Activated CD4-positive, alpha-beta T cell treated with anti-CD3 and anti-CD28 coated beads, Interleukin-2, amount 10 ng/mL, durations not matched to agents 7 days and 5 days (primary cell): ENCODE data around the gene GPC6. TPM values are rescaled to one million over a fixed set of nuclear protein-coding genes. Genes with fewer than 3 reads are reported as not detected.

Source experiments
- CTCF ChIA-PET: fragments of 350-600 bp; sonication (Branson Sonifier 250); formaldehyde crosslinking; loops from one replicate; lab custom pipeline; 2021; ENCODE audit warnings: antibody characterized with exemption; lab: Charles Lee
- POLR2A ChIA-PET: fragments of 350-600 bp; sonication (Branson Sonifier 250); formaldehyde crosslinking; loops from one replicate; lab custom pipeline; 2021; ENCODE audit warnings: antibody characterized with exemption; lab: Charles Lee
- DNase-seq: peaks from one replicate; pipeline ENCODE4 v3.0.0-alpha.2; 2020
- H3K27ac Mint-ChIP-seq: one replicate; pipeline ENCODE4 v1.8.0; 2021; ENCODE audit warnings: mild to moderate bottlenecking, moderate library complexity, mixed read lengths
- H3K27me3 Mint-ChIP-seq: one replicate; pipeline ENCODE4 v1.8.0; 2021; ENCODE audit warnings: mixed read lengths
- H3K36me3 Mint-ChIP-seq: one replicate; pipeline ENCODE4 v1.8.0; 2021; ENCODE audit warnings: low read depth, mixed read lengths
- H3K4me1 Mint-ChIP-seq: one replicate; pipeline ENCODE4 v1.8.0; 2021; ENCODE audit warnings: mixed read lengths
- H3K4me3 Mint-ChIP-seq: one replicate; pipeline ENCODE4 v1.8.0; 2021; ENCODE audit warnings: mild to moderate bottlenecking, moderate library complexity, mixed read lengths
- H3K9me3 Mint-ChIP-seq: one replicate; pipeline ENCODE4 v1.8.0; 2021; ENCODE audit warnings: mixed read lengths
- total RNA-seq, 2 experiments: library from RNA; stranded (reverse); gene quantifications; one replicate each; pipeline ENCODE4 v1.2.3, GENCODE V29; 2021

Gene GPC6
- total RNA-seq, 2 experiments from 2014 or later = not detected

DNA sequence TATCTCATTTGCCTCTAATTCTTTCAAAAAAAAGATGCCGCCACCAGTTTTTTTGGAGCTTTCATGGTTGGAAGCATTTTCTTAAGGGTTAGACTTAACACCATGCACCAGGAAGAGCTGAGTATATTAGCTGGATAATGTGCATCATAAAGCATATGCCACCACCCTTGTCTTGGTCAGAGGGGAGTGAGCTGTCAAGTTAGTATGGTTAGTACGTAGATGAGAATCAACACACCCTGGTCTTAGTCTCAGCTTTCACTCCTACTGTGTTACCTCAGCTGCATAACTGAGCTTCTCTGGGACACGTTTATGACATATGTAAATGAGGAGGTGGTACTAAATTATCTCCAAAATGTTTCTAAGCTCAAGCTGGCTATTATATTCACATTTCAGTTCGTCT lies 837.2 kb downstream of the GPC6 start:
- no peaks in the 10 kb centered on the region for H3K4me1 Mint-ChIP-seq
- no peaks in the 10 kb centered on the region for H3K27me3 Mint-ChIP-seq
- DNase-seq = no peak
- no peak overlapping the region for H3K4me3 Mint-ChIP-seq
- no peak overlapping the region for H3K27ac Mint-ChIP-seq
- ChIA-PET POLR2A (no interaction called here), CTCF (no interaction called here)
- H3K9me3 Mint-ChIP-seq = no peaks in the 10 kb centered on the region
- no peaks in the 10 kb centered on the region for H3K36me3 Mint-ChIP-seq

DNA sequence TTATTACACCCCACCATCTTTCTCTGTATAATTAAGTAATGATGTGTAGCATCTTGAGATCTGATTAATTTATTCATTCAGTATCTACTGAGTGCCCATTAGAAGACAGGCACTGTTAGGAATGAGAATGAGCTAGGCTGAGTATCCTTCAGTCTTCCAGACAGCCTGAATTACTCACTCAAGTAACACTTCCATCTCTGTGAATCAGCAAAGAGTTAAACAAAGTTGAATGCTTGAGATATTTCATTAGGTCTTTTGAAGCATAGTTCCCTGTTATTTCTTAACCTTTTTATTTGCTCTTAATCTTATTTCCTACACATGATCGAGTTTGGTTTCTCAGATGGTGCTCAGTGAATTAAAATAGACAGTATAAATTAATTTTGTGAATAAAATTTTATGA lies 839.1 kb downstream of the GPC6 start:
- Mint-ChIP-seq H3K27ac (no peak overlapping the region), H3K36me3 (no peaks in the 10 kb centered on the region), H3K4me3 (no peak overlapping the region), H3K27me3 (no peaks in the 10 kb centered on the region), H3K9me3 (no peaks in the 10 kb centered on the region), H3K4me1 (no peaks in the 10 kb centered on the region)
- CTCF ChIA-PET = interaction anchor here (1.0 kb wide), 1 partner anchor 1304 kb away, joined by 3 read pairs; no protein-coding TSS in a partner anchor
- DNase-seq = no peak
- POLR2A ChIA-PET = no interaction called here

DNA sequence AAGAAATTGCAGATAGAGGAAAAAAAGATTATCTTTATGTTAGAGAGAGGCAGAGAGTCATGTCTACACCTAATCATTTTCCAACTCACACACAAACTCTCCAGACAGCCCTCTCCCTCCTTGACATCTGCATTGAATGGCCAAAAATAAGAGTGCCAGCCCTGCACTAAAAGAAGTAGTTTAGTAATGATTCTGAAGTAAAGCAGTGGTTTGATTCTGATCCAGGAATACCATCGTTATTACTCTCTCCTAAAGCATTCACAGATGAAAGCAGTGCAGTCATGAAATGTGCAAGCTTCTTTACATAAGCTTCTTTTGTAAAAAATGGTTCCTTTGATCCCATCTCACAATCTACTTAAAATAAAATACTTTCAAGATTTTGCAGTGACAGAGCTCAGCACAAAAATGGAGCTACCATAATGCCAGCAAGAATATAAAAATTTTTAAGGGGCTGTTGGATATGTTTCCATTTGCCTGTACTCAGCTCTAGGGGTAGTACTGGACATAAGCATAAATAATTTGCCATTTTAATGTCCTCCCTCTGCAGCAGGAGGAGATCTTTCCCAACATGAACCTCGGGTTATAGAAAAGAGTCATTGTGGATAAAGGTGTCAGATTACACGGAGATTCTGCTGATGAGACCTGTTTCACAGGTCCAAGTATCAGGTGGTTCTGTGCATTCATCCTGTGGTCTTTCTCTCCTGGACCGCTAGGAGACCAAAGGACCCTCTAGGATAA lies 846.6 kb downstream of the GPC6 start:
- CTCF ChIA-PET = no interaction called here
- no peaks in the 10 kb centered on the region for H3K9me3 Mint-ChIP-seq
- no peaks in the 10 kb centered on the region for H3K27me3 Mint-ChIP-seq
- no peak for DNase-seq
- H3K4me3 Mint-ChIP-seq = no peak overlapping the region
- no peaks in the 10 kb centered on the region for H3K36me3 Mint-ChIP-seq
- no peaks in the 10 kb centered on the region for H3K4me1 Mint-ChIP-seq
- POLR2A ChIA-PET = no interaction called here
- H3K27ac Mint-ChIP-seq = no peak overlapping the region

DNA sequence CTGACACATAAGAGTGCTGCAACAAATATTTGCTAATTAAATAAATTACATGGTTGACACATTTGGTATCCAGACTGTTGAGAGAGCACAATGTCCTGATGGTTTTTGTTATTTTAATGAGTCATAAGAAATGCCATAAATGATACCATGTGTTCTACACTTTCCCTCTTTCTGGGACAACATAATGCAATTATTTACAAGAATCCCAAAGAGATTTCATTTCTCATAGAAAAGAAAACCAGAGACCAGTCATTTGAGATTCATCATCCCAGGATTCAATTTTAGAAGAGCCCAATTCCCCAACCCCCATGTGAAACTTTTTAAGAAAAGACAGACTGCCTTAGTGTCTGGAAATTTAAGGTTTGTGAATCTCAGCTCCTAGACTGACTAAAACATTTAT lies 853.3 kb downstream of the GPC6 start:
- no peaks in the 10 kb centered on the region for H3K4me1 Mint-ChIP-seq
- H3K36me3 Mint-ChIP-seq = no peaks in the 10 kb centered on the region
- CTCF ChIA-PET = no interaction called here
- H3K9me3 Mint-ChIP-seq = no peaks in the 10 kb centered on the region
- no peak overlapping the region for H3K27ac Mint-ChIP-seq
- POLR2A ChIA-PET = no interaction called here
- DNase-seq = no peak
- no peak overlapping the region for H3K4me3 Mint-ChIP-seq
- H3K27me3 Mint-ChIP-seq = peaks cover 2% of the 10 kb centered on the region

DNA sequence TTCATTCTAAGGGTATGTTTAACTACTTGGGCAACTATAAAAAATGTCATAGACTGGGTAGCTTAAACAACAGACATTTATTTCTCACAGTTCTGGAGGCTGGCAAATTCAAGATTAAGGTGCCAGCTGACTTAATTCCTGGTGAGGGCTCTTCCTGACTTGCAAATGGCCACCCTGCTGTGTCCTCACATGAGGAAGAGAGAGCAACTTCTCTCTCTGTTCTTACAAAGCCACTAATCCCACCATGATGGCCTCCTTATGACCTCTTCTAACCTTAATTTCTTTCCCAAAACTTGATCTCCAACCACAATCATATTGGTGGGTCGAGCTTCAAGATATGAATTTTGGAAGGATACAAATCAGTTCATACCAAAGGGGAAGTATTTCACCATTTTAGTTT lies 853.9 kb downstream of the GPC6 start:
- H3K27ac Mint-ChIP-seq = no peak overlapping the region
- ChIA-PET POLR2A (no interaction called here), CTCF (no interaction called here)
- no peak overlapping the region for H3K4me3 Mint-ChIP-seq
- no peak for DNase-seq
- H3K9me3 Mint-ChIP-seq = no peaks in the 10 kb centered on the region
- H3K27me3 Mint-ChIP-seq = peaks cover 2% of the 10 kb centered on the region
- no peaks in the 10 kb centered on the region for H3K36me3 Mint-ChIP-seq
- no peaks in the 10 kb centered on the region for H3K4me1 Mint-ChIP-seq

DNA sequence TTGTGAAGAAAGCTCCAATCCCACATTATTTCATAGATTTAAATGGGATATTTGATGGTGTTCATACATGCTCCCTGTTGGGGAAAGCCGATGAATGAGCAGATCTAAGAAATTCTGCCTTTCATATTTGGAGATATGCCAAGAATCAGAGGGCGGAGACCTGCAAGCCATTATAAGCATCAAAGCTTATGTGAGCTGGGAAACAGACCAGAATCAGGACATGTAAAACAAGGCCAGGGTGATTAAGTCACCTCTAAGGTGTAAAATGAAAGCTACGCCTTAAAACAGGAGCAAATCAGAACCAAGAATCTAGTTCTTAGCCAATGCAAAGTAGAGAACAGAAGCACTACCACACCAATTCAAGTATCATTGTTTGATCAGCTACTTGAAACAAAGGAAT lies 860.5 kb downstream of the GPC6 start:
- no peak for DNase-seq
- Mint-ChIP-seq H3K4me3 (no peak overlapping the region), H3K9me3 (no peaks in the 10 kb centered on the region), H3K36me3 (no peaks in the 10 kb centered on the region), H3K27me3 (peaks cover 1% of the 10 kb centered on the region), H3K4me1 (no peaks in the 10 kb centered on the region), H3K27ac (no peak overlapping the region)
- CTCF ChIA-PET = no interaction called here
- POLR2A ChIA-PET = no interaction called here

DNA sequence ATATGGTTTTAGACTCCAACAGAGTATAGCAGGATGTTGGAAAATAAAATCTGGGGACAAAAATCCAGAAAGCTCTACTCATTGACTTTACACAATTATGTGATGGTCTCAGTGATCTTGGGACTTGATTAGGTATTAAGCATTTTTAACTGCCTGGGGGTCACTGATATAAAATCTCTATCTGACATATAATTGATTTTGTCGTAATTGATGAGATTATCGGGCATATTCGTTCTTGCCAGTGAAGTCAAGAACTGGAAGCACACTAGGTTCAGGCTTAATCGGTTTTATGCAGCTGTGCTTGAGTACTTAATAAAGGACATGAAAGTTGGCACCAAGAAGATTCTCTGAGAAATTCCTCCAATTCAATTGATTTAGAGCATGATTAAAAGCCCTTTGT lies 862.1 kb downstream of the GPC6 start:
- no peak overlapping the region for H3K27ac Mint-ChIP-seq
- no peaks in the 10 kb centered on the region for H3K4me1 Mint-ChIP-seq
- CTCF ChIA-PET = no interaction called here
- POLR2A ChIA-PET = no interaction called here
- no peaks in the 10 kb centered on the region for H3K27me3 Mint-ChIP-seq
- no peaks in the 10 kb centered on the region for H3K36me3 Mint-ChIP-seq
- no peak overlapping the region for H3K4me3 Mint-ChIP-seq
- no peaks in the 10 kb centered on the region for H3K9me3 Mint-ChIP-seq
- DNase-seq = no peak

DNA sequence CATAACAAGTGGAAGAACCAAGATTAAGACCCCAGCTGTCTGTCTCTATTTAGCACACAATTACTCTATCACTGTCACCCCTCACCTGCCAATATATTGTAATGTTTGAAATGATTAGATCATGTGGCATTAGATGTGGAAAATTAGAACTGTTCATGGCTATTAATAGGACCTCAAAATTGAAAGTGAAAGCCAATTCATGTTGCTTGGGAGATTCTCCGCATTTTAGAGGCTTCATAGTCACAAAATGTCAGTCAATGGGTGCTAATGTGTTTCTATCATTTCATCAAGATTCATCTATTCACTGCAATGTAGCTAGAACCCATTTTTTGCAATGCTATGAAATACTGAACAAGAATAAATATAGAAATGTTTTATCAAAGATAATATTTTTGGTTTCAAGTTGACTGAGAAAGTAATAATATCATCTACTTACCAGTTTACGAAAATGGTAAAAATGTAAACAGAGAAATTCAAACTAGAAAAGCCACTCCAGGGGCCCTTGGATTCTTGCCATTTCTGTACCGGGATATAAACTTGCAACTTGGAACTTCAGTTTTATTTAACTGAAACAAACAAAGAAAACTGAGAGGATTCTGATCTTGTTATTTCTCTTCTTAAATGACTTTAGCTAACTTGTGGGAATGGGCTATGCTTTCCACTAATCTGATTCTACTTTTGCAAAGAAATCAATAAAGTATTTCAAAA lies 864.3 kb downstream of the GPC6 start:
- DNase-seq = no peak
- POLR2A ChIA-PET = interaction anchor here (0.6 kb wide), 1 partner anchor 109 kb away, joined by 5 read pairs; no protein-coding TSS in a partner anchor
- H3K4me3 Mint-ChIP-seq = no peak overlapping the region
- H3K27ac Mint-ChIP-seq = no peak overlapping the region
- H3K4me1 Mint-ChIP-seq = no peaks in the 10 kb centered on the region
- CTCF ChIA-PET = no interaction called here
- no peaks in the 10 kb centered on the region for H3K36me3 Mint-ChIP-seq
- H3K9me3 Mint-ChIP-seq = no peaks in the 10 kb centered on the region
- H3K27me3 Mint-ChIP-seq = no peaks in the 10 kb centered on the region

DNA sequence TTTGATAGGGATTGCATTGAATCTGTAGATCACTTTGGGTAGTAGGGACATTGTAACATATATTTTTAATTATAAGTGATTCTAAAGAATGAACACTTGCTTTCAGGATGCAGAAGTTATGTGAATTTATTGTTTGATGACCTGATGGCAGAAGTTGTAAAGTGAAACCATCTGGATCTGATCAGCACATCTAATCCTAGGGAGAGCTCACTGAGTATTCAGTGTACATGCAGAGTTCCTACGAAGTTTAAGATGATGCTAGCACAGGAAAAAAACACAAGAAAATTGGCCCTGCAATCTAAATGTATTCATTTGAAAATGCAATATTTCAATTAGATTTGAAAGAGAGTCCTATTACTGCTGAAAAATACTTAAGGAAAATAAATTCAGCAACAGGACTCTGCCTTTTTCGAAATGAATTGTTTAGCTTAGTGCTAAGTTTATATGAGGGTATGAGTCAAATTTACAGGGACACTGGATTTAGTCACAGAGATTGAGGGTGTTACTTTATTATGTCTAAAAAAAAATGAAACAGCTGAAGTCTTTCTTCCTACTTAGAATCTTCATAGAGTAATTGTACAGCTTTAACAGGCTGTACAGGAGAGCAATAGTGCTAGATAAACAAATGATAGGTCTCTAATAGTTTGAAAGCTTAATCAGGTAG lies 867.2 kb downstream of the GPC6 start:
- no peak overlapping the region for H3K4me3 Mint-ChIP-seq
- H3K9me3 Mint-ChIP-seq = no peaks in the 10 kb centered on the region
- ChIA-PET CTCF (no interaction called here), POLR2A (no interaction called here)
- no peaks in the 10 kb centered on the region for H3K27me3 Mint-ChIP-seq
- no peak for DNase-seq
- H3K36me3 Mint-ChIP-seq = no peaks in the 10 kb centered on the region
- H3K27ac Mint-ChIP-seq = no peak overlapping the region
- H3K4me1 Mint-ChIP-seq = no peaks in the 10 kb centered on the region

DNA sequence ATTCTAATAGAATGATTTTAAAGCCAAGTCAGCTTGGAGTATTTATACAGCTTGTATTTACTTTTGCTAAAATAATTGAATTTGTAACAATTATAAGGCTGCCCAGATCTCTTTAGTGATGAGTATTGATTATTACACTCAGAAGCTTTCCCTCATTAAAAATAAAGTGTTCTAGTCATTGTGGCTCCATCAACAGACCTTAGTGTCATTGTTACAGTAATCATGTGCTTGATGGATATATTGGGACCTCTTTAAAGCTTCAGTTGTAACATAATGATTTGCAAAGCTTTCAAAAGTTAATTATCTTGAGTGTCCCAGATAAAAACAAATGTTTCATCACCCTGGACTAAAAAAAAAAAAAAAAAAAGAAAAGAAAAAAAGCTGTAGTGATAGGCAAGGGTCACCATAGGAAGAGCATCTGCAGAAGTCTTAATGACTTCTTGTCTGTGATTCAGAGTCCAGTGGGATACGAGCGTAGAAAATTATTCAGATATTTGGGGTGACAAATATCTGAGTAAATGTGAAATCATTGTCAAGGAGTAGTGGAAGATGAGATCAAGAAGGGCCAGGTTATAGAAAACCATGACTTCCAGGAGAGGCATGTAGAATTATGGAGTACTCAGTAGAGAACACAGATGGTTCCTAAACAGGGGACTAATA lies 883.2 kb downstream of the GPC6 start:
- peaks cover 5% of the 10 kb centered on the region for H3K9me3 Mint-ChIP-seq
- CTCF ChIA-PET = no interaction called here

DNA sequence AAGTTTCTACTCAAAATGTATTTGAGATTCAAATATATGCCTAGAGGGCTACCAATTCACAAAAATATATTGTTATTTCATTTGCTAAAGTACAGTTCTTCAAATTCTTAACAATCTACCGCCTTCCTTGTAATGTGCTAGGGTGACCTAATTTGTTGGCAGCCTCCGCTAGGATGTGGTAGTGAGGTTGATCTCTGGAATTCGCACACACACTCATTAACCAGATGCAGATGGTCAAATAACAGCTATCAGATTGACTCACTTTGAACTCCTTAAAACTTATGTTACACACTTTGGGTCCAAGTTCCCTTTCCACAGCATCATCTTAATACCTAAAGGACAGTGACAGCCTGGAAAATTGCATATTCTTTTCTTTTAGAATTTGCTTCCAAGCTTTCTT lies 885.6 kb downstream of the GPC6 start:
- DNase-seq = no peak
- no peak overlapping the region for H3K27ac Mint-ChIP-seq
- ChIA-PET CTCF (no interaction called here), POLR2A (no interaction called here)
- peaks cover 5% of the 10 kb centered on the region for H3K9me3 Mint-ChIP-seq
- H3K4me3 Mint-ChIP-seq = no peak overlapping the region
- no peaks in the 10 kb centered on the region for H3K36me3 Mint-ChIP-seq
- H3K4me1 Mint-ChIP-seq = no peaks in the 10 kb centered on the region
- no peaks in the 10 kb centered on the region for H3K27me3 Mint-ChIP-seq

More for the DNA sequence above, 883.2 kb downstream of the GPC6 start:
- no peaks in the 10 kb centered on the region for H3K36me3 Mint-ChIP-seq
- H3K4me1 Mint-ChIP-seq = no peaks in the 10 kb centered on the region
- H3K27ac Mint-ChIP-seq = no peak overlapping the region
- H3K27me3 Mint-ChIP-seq = no peaks in the 10 kb centered on the region
- POLR2A ChIA-PET = no interaction called here
- no peak for DNase-seq
- H3K4me3 Mint-ChIP-seq = no peak overlapping the region

DNA sequence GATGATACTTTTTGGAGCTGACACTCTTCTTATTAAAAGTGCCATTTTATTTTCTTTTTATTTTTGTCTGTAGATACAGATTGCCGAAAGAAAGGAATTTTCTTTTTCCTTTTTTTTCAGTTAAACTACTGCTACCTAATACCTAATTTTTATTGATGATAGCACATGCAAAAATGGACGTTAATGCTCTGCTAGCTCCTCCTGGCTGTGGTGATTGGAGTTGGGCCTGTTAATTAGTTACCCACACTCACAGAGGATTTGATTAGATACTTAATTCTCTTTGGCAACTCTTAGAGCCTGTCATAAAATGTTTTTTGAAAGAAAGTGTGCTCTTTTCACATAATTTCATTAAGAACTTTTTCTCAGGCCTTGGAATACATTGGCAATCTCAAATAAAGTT lies 886.1 kb downstream of the GPC6 start:
- Mint-ChIP-seq H3K36me3 (no peaks in the 10 kb centered on the region), H3K4me3 (no peak overlapping the region), H3K4me1 (no peaks in the 10 kb centered on the region), H3K27me3 (no peaks in the 10 kb centered on the region), H3K9me3 (peaks cover 2% of the 10 kb centered on the region), H3K27ac (no peak overlapping the region)
- no peak for DNase-seq
- ChIA-PET POLR2A (no interaction called here), CTCF (no interaction called here)

DNA sequence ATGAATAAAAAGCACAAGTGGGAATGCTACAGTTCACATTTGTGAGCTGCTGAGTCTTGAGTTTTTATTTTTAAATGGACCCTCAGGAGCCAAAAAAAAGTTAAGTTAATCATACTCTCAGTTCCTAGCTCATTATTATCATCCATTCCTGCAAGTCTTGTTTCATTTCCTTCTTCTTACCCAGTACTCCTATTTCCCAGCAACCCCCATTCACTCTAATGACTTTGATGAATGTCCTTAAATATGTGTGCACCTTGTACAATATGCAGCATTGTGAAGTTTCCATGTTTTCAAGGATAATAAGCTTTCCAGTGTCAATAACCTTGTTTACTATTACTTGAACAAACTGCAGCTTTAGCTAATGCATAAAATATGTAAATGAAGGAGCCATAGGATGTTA lies 886.6 kb downstream of the GPC6 start:
- peaks cover 2% of the 10 kb centered on the region for H3K9me3 Mint-ChIP-seq
- H3K27ac Mint-ChIP-seq = no peak overlapping the region
- no peak for DNase-seq
- POLR2A ChIA-PET = no interaction called here
- H3K4me3 Mint-ChIP-seq = no peak overlapping the region
- CTCF ChIA-PET = no interaction called here
- H3K36me3 Mint-ChIP-seq = no peaks in the 10 kb centered on the region
- no peaks in the 10 kb centered on the region for H3K27me3 Mint-ChIP-seq
- H3K4me1 Mint-ChIP-seq = no peaks in the 10 kb centered on the region
